Esophagus mucosa (tissue), 1 donor: Measurements from ENCODE around the gene NDST4. TPM values are rescaled to one million over a fixed set of nuclear protein-coding genes. Genes with fewer than 3 reads are reported as not detected.

ENCODE experiments used
- ATAC-seq: fragments of 200-7000 bp; cut with Tn5 transposase; one replicate; pipeline ENCODE4 v1.9.1; 2020
- total RNA-seq: library from RNA; stranded (reverse); gene quantifications from one replicate; pipeline ENCODE4 v1.2.4, GENCODE V29; 2023
- donor health status: DM: yes; HTN: yes; CAD: no.

Gene NDST4
- total RNA-seq, 1 donor from 2014 or later, result not detected

GRCh38 chr4:114900934-114901333 lies 212.5 kb downstream of the NDST4 start:
- ATAC-seq, result no peak

- ATAC-seq, result no peak
Measured at GRCh38 chr4:114890773-114891172, 222.6 kb downstream of the NDST4 start.

- no peak for ATAC-seq
Measured at GRCh38 chr4:114886761-114887160, 226.7 kb downstream of the NDST4 start.

GRCh38 chr4:114883641-114884040 lies 229.8 kb downstream of the NDST4 start:
- ATAC-seq, result no peak

- no peak for ATAC-seq
Measured at GRCh38 chr4:114879916-114880669, 233.3 kb downstream of the NDST4 start.

- ATAC-seq, result no peak
Measured at GRCh38 chr4:114875630-114876029, 237.8 kb downstream of the NDST4 start.

- ATAC-seq, result no peak
Measured at GRCh38 chr4:114874321-114874720, 239.1 kb downstream of the NDST4 start.

- no peak for ATAC-seq
Measured at GRCh38 chr4:114870987-114871386, 242.4 kb downstream of the NDST4 start.

GRCh38 chr4:114866901-114867670 lies 246.3 kb downstream of the NDST4 start:
- ATAC-seq, result no peak

- no peak for ATAC-seq
Measured at GRCh38 chr4:114864060-114864459, 249.4 kb downstream of the NDST4 start.

- no peak for ATAC-seq
Measured at GRCh38 chr4:114860786-114861185, 252.6 kb downstream of the NDST4 start.

- ATAC-seq, result no peak
Measured at GRCh38 chr4:114857831-114858230, 255.6 kb downstream of the NDST4 start.

GRCh38 chr4:114839986-114840385 lies 273.4 kb downstream of the NDST4 start:
- no peak for ATAC-seq

GRCh38 chr4:114830628-114831027 lies 282.8 kb downstream of the NDST4 start:
- no peak for ATAC-seq

- ATAC-seq, result no peak
Measured at GRCh38 chr4:114827651-114828050, 285.8 kb downstream of the NDST4 start.

GRCh38 chr4:114815760-114816159 lies 297.7 kb downstream of the NDST4 start:
- ATAC-seq, result no peak

- ATAC-seq, result no peak
Measured at GRCh38 chr4:114813961-114814360, 299.5 kb downstream of the NDST4 start.

- ATAC-seq, result no peak
Measured at GRCh38 chr4:114811564-114812301, 301.7 kb downstream of the NDST4 start.

- peak; percentile 60 for ATAC-seq
Measured at GRCh38 chr4:114807759-114808404, 305.5 kb downstream of the NDST4 start.

- ATAC-seq, result no peak
Measured at GRCh38 chr4:114807357-114807756, 306.1 kb downstream of the NDST4 start.

- no peak for ATAC-seq
Measured at GRCh38 chr4:114791976-114792375, 321.4 kb downstream of the NDST4 start.

GRCh38 chr4:114785570-114785969 lies 327.9 kb downstream of the NDST4 start:
- no peak for ATAC-seq

- no peak for ATAC-seq
Measured at GRCh38 chr4:114783215-114783595, 330.2 kb downstream of the NDST4 start.
